ENCODE measurements around the gene TBX1. TPM values are rescaled to one million over a fixed set of nuclear protein-coding genes. Genes with fewer than 3 reads are reported as not detected.

The TBX1 gene
- total RNA-seq, 1 donor from 2014 or later = not detected

DNA sequence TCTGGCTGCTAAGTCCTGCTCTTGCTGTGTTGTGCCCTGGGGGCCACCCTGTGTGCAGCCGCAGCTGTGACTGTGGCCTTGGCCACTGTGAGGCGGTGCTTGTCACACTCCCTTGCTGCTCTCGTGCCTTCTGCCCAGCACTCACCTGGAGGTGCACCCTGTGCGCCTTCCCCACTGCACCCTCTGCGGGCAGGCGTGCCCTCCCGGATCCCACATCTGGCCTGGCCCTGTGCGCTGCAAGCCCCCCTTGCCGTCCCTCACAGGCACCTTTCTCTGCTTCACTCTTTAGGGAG, 27.2 kb downstream of the TBX1 start:
- no peak overlapping the region for H3K4me3 Mint-ChIP-seq
- Histone ChIP-seq H3K79me2 (ENCODE audit: low read depth) (no peaks in the 10 kb centered on the region), H3K4me2 (no peak overlapping the region), H3K36me3 (no peaks in the 10 kb centered on the region), H3F3A (ENCODE audit: low read depth) (no peaks in the 10 kb centered on the region), H4K20me1 (ENCODE audit: low read depth) (no peaks in the 10 kb centered on the region), H3K27me3 (no peaks in the 10 kb centered on the region), H3K4me1 (no peaks in the 10 kb centered on the region), H2AFZ (replicated peaks) (no peak overlapping the region), H3K9ac (no peak overlapping the region), H3K4me3 (no peak overlapping the region), H3K9me3 (ENCODE audit: low read depth) (no peaks in the 10 kb centered on the region), H3K27ac (no peak overlapping the region)
- no peak for DNase-seq (ENCODE audit: low spot score)
- TF ChIP-seq EZH2 (IDR thresholded peaks at IDR 0.05) = no peak
- TF ChIP-seq, protein P1, sequence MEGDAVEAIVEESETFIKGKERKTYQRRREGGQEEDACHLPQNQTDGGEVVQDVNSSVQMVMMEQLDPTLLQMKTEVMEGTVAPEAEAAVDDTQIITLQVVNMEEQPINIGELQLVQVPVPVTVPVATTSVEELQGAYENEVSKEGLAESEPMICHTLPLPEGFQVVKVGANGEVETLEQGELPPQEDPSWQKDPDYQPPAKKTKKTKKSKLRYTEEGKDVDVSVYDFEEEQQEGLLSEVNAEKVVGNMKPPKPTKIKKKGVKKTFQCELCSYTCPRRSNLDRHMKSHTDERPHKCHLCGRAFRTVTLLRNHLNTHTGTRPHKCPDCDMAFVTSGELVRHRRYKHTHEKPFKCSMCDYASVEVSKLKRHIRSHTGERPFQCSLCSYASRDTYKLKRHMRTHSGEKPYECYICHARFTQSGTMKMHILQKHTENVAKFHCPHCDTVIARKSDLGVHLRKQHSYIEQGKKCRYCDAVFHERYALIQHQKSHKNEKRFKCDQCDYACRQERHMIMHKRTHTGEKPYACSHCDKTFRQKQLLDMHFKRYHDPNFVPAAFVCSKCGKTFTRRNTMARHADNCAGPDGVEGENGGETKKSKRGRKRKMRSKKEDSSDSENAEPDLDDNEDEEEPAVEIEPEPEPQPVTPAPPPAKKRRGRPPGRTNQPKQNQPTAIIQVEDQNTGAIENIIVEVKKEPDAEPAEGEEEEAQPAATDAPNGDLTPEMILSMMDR (IDR thresholded peaks at IDR 0.05) = no peak
- TF ChIP-seq EZH2phosphoT487 (IDR thresholded peaks at IDR 0.05) = no peak
- peaks cover 19% of the 10 kb centered on the region for H3K9me3 Mint-ChIP-seq
- peak overlapping the region; percentile 50 for H3K27ac Mint-ChIP-seq
- H3K4me1 Mint-ChIP-seq = no peaks in the 10 kb centered on the region
- H3K27me3 Mint-ChIP-seq (ENCODE audit: insufficient read depth, low read depth) = peaks cover 9% of the 10 kb centered on the region
- peaks cover 17% of the 10 kb centered on the region for H3K36me3 Mint-ChIP-seq

- no peak overlapping the region for H3K4me3 Mint-ChIP-seq
- no peak overlapping the region for H2AFZ ChIP-seq (replicated peaks)
Observed at GRCh38 chr22:19788661-19789225, 28.2 kb downstream of the TBX1 start.

GRCh38 chr22:19789406-19789805, 28.8 kb downstream of the TBX1 start:
- no peaks in the 10 kb centered on the region for H4K20me1 ChIP-seq (ENCODE audit: low read depth)

More at GRCh38 chr22:19788661-19789225, 28.2 kb downstream of the TBX1 start:
- TF ChIP-seq EZH2 (IDR thresholded peaks at IDR 0.05) = no peak
- peaks cover 5% of the 10 kb centered on the region for H3K27me3 Mint-ChIP-seq (ENCODE audit: insufficient read depth, low read depth)
- no peak overlapping the region for H3K9ac ChIP-seq
- no peaks in the 10 kb centered on the region for H3K9me3 ChIP-seq (ENCODE audit: low read depth)
- no peak overlapping the region for H3K27ac Mint-ChIP-seq
- H3K27ac ChIP-seq = no peak overlapping the region
- H3K4me1 ChIP-seq = no peaks in the 10 kb centered on the region
- H3K36me3 ChIP-seq = no peaks in the 10 kb centered on the region
- peaks cover 23% of the 10 kb centered on the region for H3K36me3 Mint-ChIP-seq
- no peak for DNase-seq (ENCODE audit: low spot score)
- H3K27me3 ChIP-seq = no peaks in the 10 kb centered on the region
- peaks cover 20% of the 10 kb centered on the region for H3K9me3 Mint-ChIP-seq
- H3F3A ChIP-seq (ENCODE audit: low read depth) = no peaks in the 10 kb centered on the region
- no peak overlapping the region for H3K4me3 ChIP-seq
- no peak overlapping the region for H3K4me2 ChIP-seq
- no peaks in the 10 kb centered on the region for H4K20me1 ChIP-seq (ENCODE audit: low read depth)
- no peaks in the 10 kb centered on the region for H3K79me2 ChIP-seq (ENCODE audit: low read depth)
- no peaks in the 10 kb centered on the region for H3K4me1 Mint-ChIP-seq

DNA sequence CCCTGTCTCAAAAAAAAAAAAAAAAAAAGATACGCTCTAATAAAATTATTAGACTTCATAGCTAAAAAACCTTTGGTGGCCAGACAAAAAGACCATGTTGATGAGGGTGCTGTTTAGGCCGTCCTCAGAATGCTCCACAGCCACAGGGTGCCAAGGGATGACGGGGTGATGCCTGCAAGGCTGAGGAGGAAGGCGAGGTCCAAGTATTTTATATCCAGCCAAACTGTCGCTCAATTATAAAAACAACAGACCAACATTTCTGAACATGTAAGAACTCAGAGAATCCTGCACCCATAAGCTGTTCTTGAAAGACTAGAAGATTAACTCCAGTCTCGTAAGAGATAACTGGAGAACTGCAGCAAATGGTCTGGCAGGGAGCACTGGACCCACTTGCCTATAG, 29.2 kb downstream of the TBX1 start:
- no peak overlapping the region for H2AFZ ChIP-seq (replicated peaks)
- H3K4me1 ChIP-seq = no peaks in the 10 kb centered on the region
- no peak overlapping the region for H3K27ac ChIP-seq
- no peak overlapping the region for H3K27ac Mint-ChIP-seq
- H3K4me1 Mint-ChIP-seq = no peaks in the 10 kb centered on the region
- H3F3A ChIP-seq (ENCODE audit: low read depth) = no peaks in the 10 kb centered on the region
- H3K36me3 Mint-ChIP-seq = peaks cover 23% of the 10 kb centered on the region
- DNase-seq (ENCODE audit: low spot score) = no peak
- no peak overlapping the region for H3K4me2 ChIP-seq
- H3K36me3 ChIP-seq = no peaks in the 10 kb centered on the region
- no peak overlapping the region for H3K4me3 ChIP-seq
- H3K27me3 Mint-ChIP-seq (ENCODE audit: insufficient read depth, low read depth) = peaks cover 2% of the 10 kb centered on the region
- peaks cover 20% of the 10 kb centered on the region for H3K9me3 Mint-ChIP-seq
- no peaks in the 10 kb centered on the region for H3K79me2 ChIP-seq (ENCODE audit: low read depth)
- H4K20me1 ChIP-seq (ENCODE audit: low read depth) = no peaks in the 10 kb centered on the region
- no peak overlapping the region for H3K4me3 Mint-ChIP-seq
- TF ChIP-seq, protein P1 (IDR thresholded peaks at IDR 0.05) = no peak
- TF ChIP-seq EZH2phosphoT487 (IDR thresholded peaks at IDR 0.05) (no peak), EZH2 (IDR thresholded peaks at IDR 0.05) (no peak)
- no peaks in the 10 kb centered on the region for H3K27me3 ChIP-seq
- H3K9ac ChIP-seq = no peak overlapping the region
- H3K9me3 ChIP-seq (ENCODE audit: low read depth) = no peaks in the 10 kb centered on the region

More at GRCh38 chr22:19789406-19789805, 28.8 kb downstream of the TBX1 start:
- Histone ChIP-seq H3K79me2 (ENCODE audit: low read depth) (no peaks in the 10 kb centered on the region), H3K27ac (no peak overlapping the region), H3K4me1 (no peaks in the 10 kb centered on the region), H2AFZ (replicated peaks) (no peak overlapping the region), H3K4me3 (no peak overlapping the region), H3K36me3 (no peaks in the 10 kb centered on the region), H3K27me3 (no peaks in the 10 kb centered on the region), H3K9ac (no peak overlapping the region), H3K4me2 (no peak overlapping the region), H3K9me3 (ENCODE audit: low read depth) (no peaks in the 10 kb centered on the region), H3F3A (ENCODE audit: low read depth) (no peaks in the 10 kb centered on the region)
- H3K27ac Mint-ChIP-seq = no peak overlapping the region
- H3K4me1 Mint-ChIP-seq = no peaks in the 10 kb centered on the region
- H3K9me3 Mint-ChIP-seq = peaks cover 20% of the 10 kb centered on the region
- TF ChIP-seq EZH2 (IDR thresholded peaks at IDR 0.05) (no peak), EZH2phosphoT487 (IDR thresholded peaks at IDR 0.05) (no peak)
- TF ChIP-seq, protein P1 (IDR thresholded peaks at IDR 0.05) = no peak
- peaks cover 2% of the 10 kb centered on the region for H3K27me3 Mint-ChIP-seq (ENCODE audit: insufficient read depth, low read depth)
- H3K36me3 Mint-ChIP-seq = peaks cover 23% of the 10 kb centered on the region
- no peak for DNase-seq (ENCODE audit: low spot score)
- H3K4me3 Mint-ChIP-seq = no peak overlapping the region

Data from neural progenitor cell (in vitro differentiated cells).